ENCODE results near the gene MICAL2.
A peak's percentile ranks its signal among the peaks of the same experiment; 100 is the strongest.

Gene MICAL2

GRCh38 chr11:12076840-12077534, 33.4 kb upstream of the MICAL2 start:
- CTCF ChIA-PET: interaction anchor here (0.8 kb wide), 1 partner anchor 146 kb away, joined by 3 read pairs; no protein-coding TSS in a partner anchor
- H3K27ac ChIP-seq: peak overlapping the region; percentile 55; the same call in 1 of the 2 replicates
- POLR2A ChIA-PET (ENCODE audit: low non-redundant PET): no interaction called here
- DNase-seq (ENCODE audit: low spot score): no peak
- TF ChIP-seq, protein P1, sequence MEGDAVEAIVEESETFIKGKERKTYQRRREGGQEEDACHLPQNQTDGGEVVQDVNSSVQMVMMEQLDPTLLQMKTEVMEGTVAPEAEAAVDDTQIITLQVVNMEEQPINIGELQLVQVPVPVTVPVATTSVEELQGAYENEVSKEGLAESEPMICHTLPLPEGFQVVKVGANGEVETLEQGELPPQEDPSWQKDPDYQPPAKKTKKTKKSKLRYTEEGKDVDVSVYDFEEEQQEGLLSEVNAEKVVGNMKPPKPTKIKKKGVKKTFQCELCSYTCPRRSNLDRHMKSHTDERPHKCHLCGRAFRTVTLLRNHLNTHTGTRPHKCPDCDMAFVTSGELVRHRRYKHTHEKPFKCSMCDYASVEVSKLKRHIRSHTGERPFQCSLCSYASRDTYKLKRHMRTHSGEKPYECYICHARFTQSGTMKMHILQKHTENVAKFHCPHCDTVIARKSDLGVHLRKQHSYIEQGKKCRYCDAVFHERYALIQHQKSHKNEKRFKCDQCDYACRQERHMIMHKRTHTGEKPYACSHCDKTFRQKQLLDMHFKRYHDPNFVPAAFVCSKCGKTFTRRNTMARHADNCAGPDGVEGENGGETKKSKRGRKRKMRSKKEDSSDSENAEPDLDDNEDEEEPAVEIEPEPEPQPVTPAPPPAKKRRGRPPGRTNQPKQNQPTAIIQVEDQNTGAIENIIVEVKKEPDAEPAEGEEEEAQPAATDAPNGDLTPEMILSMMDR (conservative IDR thresholded peaks at IDR 0.05; ENCODE audit: low read depth): no peak

DNA sequence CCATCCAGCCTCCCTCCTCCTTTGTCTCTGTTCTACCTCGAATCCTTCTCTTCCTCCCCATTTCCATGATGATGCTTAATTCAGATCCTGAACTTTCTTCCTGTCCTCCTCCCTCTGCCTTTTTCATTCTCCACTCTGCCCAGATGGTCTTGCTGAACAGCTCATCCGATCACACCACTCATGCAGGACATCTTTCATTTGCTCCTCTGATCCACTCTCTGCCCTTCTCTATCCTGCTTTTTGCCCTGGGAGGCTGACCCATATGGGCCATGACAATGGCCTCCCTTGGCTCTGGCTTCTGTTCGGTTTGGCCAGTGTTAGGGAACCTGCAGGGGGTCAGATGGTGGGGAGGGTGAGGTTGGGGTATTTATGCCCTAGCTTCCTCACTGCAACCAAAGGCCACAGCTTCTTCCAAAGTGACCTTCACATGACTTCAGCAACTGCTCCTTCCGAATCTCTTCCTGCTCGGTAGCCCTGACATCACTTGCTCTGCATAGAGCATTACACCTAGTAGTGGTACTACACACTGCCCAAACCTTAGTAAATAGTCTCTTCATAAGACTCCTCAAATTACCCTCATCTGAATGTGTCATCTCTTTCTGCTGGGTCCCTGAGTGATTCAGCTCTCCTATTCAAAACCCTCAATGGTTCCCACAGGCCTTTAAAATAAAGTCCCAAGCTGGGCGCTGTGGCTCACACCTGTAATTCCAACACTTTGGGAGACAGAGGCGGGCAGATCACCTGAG, 32.7 kb upstream of the MICAL2 start:
- TF ChIP-seq, protein P1 (conservative IDR thresholded peaks at IDR 0.05; ENCODE audit: low read depth): no peak
- peak overlapping the region; percentile 27; the same call in 1 of the 2 replicates for H3K27ac ChIP-seq
- POLR2A ChIA-PET (ENCODE audit: low non-redundant PET): no interaction called here
- CTCF ChIA-PET: interaction anchor here (0.6 to 0.8 kb wide), 2 partner anchors 31 to 147 kb away, joined by 3 read pairs; no protein-coding TSS in a partner anchor
- DNase-seq (ENCODE audit: low spot score): no peak

DNA sequence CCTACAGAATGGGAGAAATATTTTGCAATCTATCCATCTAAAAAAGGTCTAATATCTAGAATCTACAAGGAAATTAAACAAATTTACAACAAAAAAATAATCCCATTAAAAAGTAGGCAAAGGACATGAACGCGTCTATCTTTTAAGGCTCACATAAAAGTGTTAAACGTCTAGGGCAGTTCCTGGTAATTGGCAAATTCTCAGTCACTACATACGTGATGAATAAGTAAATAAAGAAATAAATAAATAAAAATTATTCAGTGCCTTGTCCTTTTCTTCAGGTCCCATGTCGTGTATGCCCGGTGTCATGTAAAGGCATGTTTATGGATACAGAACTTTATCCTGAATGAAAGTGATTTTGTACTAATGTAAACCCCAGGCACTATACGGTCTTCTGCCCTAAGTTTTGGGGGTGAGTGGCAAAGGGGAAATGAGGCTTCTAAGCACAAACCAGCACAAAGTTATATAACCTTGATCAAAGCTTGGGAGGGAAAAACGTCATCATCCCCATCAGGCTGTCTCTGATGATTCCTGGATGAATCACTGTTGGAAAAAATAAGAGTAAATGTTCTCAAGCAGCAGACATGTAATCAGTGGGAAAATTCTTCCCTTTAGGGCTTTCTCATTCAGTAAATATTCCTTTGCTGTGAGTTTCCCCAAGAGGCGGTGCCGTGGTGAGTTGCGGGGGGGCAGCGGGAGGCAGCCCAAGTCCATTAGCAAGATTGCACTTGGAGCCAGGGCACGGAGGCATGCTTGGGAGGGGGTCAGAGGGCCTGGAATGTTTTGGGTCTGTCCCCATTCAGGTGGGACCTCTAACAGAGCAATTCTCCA, 30.4 kb upstream of the MICAL2 start:
- POLR2A ChIA-PET (ENCODE audit: low non-redundant PET): no interaction called here
- CTCF ChIA-PET: interaction anchor here (0.6 kb wide), 2 partner anchors 48 to 59 kb away, joined by 3 read pairs; no protein-coding TSS in a partner anchor
- peak; percentile 94 for DNase-seq (ENCODE audit: low spot score)
- peak overlapping the region; percentile 88 for H3K27ac ChIP-seq
- TF ChIP-seq, protein P1 (conservative IDR thresholded peaks at IDR 0.05; ENCODE audit: low read depth): no peak

GRCh38 chr11:12083380-12083779, 27.0 kb upstream of the MICAL2 start:
- CTCF ChIA-PET: no interaction called here
- POLR2A ChIA-PET (ENCODE audit: low non-redundant PET): no interaction called here
- no peak overlapping the region for H3K27ac ChIP-seq
- TF ChIP-seq, protein P1 (conservative IDR thresholded peaks at IDR 0.05; ENCODE audit: low read depth): no peak
- no peak for DNase-seq (ENCODE audit: low spot score)

DNA sequence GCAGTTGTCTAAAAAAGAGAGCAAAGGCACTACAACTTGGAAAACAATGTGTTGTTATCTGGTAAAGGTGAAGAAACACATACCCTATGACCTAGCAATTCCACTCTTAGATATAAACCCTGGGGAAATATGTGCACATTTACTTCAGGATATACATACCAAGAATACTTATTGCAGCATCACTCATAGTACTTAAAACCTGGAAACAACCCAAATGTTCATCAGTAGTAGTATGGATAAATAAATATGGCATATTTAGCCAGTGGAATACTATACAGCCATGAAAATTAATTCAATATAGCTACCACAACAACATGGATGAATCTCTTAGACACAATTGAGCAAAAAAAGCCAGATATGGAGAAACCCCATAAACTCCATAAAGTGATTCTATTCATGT, 26.1 kb upstream of the MICAL2 start:
- no peak overlapping the region for H3K27ac ChIP-seq
- POLR2A ChIA-PET (ENCODE audit: low non-redundant PET): no interaction called here
- TF ChIP-seq, protein P1 (conservative IDR thresholded peaks at IDR 0.05; ENCODE audit: low read depth): no peak
- CTCF ChIA-PET: interaction anchor here (0.7 kb wide), 1 partner anchor 152 kb away, joined by 3 read pairs; no protein-coding TSS in a partner anchor
- no peak for DNase-seq (ENCODE audit: low spot score)
